Measurements from ENCODE around the gene DLD.

The DLD gene

GRCh38 chr7:107966711-107967110 lies 75.7 kb downstream of the DLD start:
- ChIA-PET CTCF (interaction anchor here (0.7 to 1.5 kb wide), 2 partner anchors 11 to 12 kb away, joined by 3 to 4 read pairs; no protein-coding TSS in a partner anchor), POLR2A (no interaction called here)
- H3K9me3 ChIP-seq (ENCODE audit: control extremely low read depth in 1 of 5, control insufficient read depth in 4 of 5, insufficient read depth in 2 of 5, low read depth in 1 of 5, low read length in 4 of 5) = no peaks in the 10 kb centered on the region
- no peak for DNase-seq
- H3K4me3 ChIP-seq (ENCODE audit: control insufficient read depth in 1 of 7, extremely low read depth in 1 of 7, insufficient read depth in 4 of 7, low read depth in 2 of 7, low read length in 6 of 7) = no peak overlapping the region
- no peaks in the 10 kb centered on the region for H3K27me3 ChIP-seq (replicated peaks in 2 of 5; ENCODE audit: control insufficient read depth in 4 of 5, insufficient read depth in 5 of 5, low read length in 4 of 5)
- no peaks in the 10 kb centered on the region for H3K36me3 ChIP-seq (ENCODE audit: control insufficient read depth in 4 of 4, insufficient read depth in 4 of 4, low read length in 3 of 4)
- 97% methylated on average over 4 of the region's 4 CpGs for WGBS (ENCODE audit: insufficient coverage)
- no peak overlapping the region for H3K27ac ChIP-seq (ENCODE audit: insufficient read depth in 1 of 2, low read depth in 1 of 2, low read length in 2 of 2, poor library complexity in 1 of 2, severe bottlenecking in 2 of 2)
- H3K4me1 ChIP-seq (ENCODE audit: control extremely low read depth in 1 of 4, control insufficient read depth in 4 of 4, insufficient read depth in 4 of 4, low read length in 3 of 4) = no peaks in the 10 kb centered on the region

DNA sequence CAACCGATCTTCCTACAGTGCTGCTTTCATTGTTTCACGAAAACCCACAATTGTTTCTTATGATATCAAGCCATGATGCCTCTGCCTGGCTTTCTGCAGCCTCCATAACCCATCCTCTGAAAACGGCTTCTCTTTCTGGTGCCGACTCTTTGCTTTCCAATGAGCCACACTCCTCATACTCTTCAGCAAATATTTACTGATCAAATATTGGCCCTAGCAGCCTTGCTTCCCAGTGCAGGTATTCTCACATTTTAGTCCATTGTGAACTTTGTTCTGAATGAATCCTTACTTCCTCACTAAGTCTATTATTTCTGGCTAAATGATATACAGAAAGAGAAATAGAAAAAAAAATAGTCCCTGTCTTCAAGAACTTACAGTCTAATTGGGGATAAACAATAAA lies 76.4 kb downstream of the DLD start:
- Histone ChIP-seq H3K4me1 (ENCODE audit: control extremely low read depth in 1 of 4, control insufficient read depth in 4 of 4, insufficient read depth in 4 of 4, low read length in 3 of 4) (no peaks in the 10 kb centered on the region), H3K4me3 (ENCODE audit: control insufficient read depth in 1 of 7, extremely low read depth in 1 of 7, insufficient read depth in 4 of 7, low read depth in 2 of 7, low read length in 6 of 7) (no peak overlapping the region), H3K36me3 (ENCODE audit: control insufficient read depth in 4 of 4, insufficient read depth in 4 of 4, low read length in 3 of 4) (no peaks in the 10 kb centered on the region), H3K27me3 (replicated peaks in 2 of 5; ENCODE audit: control insufficient read depth in 4 of 5, insufficient read depth in 5 of 5, low read length in 4 of 5) (no peaks in the 10 kb centered on the region), H3K27ac (ENCODE audit: insufficient read depth in 1 of 2, low read depth in 1 of 2, low read length in 2 of 2, poor library complexity in 1 of 2, severe bottlenecking in 2 of 2) (no peak overlapping the region), H3K9me3 (ENCODE audit: control extremely low read depth in 1 of 5, control insufficient read depth in 4 of 5, insufficient read depth in 2 of 5, low read depth in 1 of 5, low read length in 4 of 5) (no peaks in the 10 kb centered on the region)
- no peak for DNase-seq
- ChIA-PET POLR2A (no interaction called here), CTCF (interaction anchor here (1.5 kb wide), 1 partner anchor 10 kb away, joined by 4 read pairs; no protein-coding TSS in a partner anchor)
- 90% methylated on average over 4 of the region's 4 CpGs for WGBS (ENCODE audit: insufficient coverage)

- ChIA-PET POLR2A (no interaction called here), CTCF (no interaction called here)
- no peak overlapping the region for H3K27ac ChIP-seq (ENCODE audit: insufficient read depth in 1 of 2, low read depth in 1 of 2, low read length in 2 of 2, poor library complexity in 1 of 2, severe bottlenecking in 2 of 2)
- no peaks in the 10 kb centered on the region for H3K36me3 ChIP-seq (ENCODE audit: control insufficient read depth in 4 of 4, insufficient read depth in 4 of 4, low read length in 3 of 4)
- 100% methylated on average over 2 of the region's 3 CpGs for WGBS (ENCODE audit: insufficient coverage)
- no peak for DNase-seq
- no peaks in the 10 kb centered on the region for H3K9me3 ChIP-seq (ENCODE audit: control extremely low read depth in 1 of 5, control insufficient read depth in 4 of 5, insufficient read depth in 2 of 5, low read depth in 1 of 5, low read length in 4 of 5)
- no peaks in the 10 kb centered on the region for H3K27me3 ChIP-seq (replicated peaks in 2 of 5; ENCODE audit: control insufficient read depth in 4 of 5, insufficient read depth in 5 of 5, low read length in 4 of 5)
- H3K4me1 ChIP-seq (ENCODE audit: control extremely low read depth in 1 of 4, control insufficient read depth in 4 of 4, insufficient read depth in 4 of 4, low read length in 3 of 4) = no peaks in the 10 kb centered on the region
- no peak overlapping the region for H3K4me3 ChIP-seq (ENCODE audit: control insufficient read depth in 1 of 7, extremely low read depth in 1 of 7, insufficient read depth in 4 of 7, low read depth in 2 of 7, low read length in 6 of 7)
Observed at GRCh38 chr7:107968449-107968848, 77.5 kb downstream of the DLD start.

- WGBS (ENCODE audit: insufficient coverage) = 98% methylated on average over 5 of the region's 6 CpGs
- H3K4me3 ChIP-seq (ENCODE audit: control insufficient read depth in 1 of 7, extremely low read depth in 1 of 7, insufficient read depth in 4 of 7, low read depth in 2 of 7, low read length in 6 of 7) = no peak overlapping the region
- H3K9me3 ChIP-seq (ENCODE audit: control extremely low read depth in 1 of 5, control insufficient read depth in 4 of 5, insufficient read depth in 2 of 5, low read depth in 1 of 5, low read length in 4 of 5) = no peaks in the 10 kb centered on the region
- CTCF ChIA-PET = interaction anchor here (1.2 kb wide), 1 partner anchor 11 kb away, joined by 3 read pairs; no protein-coding TSS in a partner anchor
- no peak overlapping the region for H3K27ac ChIP-seq (ENCODE audit: insufficient read depth in 1 of 2, low read depth in 1 of 2, low read length in 2 of 2, poor library complexity in 1 of 2, severe bottlenecking in 2 of 2)
- no peaks in the 10 kb centered on the region for H3K4me1 ChIP-seq (ENCODE audit: control extremely low read depth in 1 of 4, control insufficient read depth in 4 of 4, insufficient read depth in 4 of 4, low read length in 3 of 4)
- no peaks in the 10 kb centered on the region for H3K36me3 ChIP-seq (ENCODE audit: control insufficient read depth in 4 of 4, insufficient read depth in 4 of 4, low read length in 3 of 4)
- POLR2A ChIA-PET = no interaction called here
- H3K27me3 ChIP-seq (replicated peaks in 2 of 5; ENCODE audit: control insufficient read depth in 4 of 5, insufficient read depth in 5 of 5, low read length in 4 of 5) = no peaks in the 10 kb centered on the region
- DNase-seq = no peak
Observed at GRCh38 chr7:107969856-107970255, 78.9 kb downstream of the DLD start.
